Spinal cord (tissue), 10 donors: ENCODE results near the gene DNMBP. TPM values are rescaled to one million over a fixed set of nuclear protein-coding genes. Genes with fewer than 3 reads are reported as not detected.

ENCODE experiments used
- DNase-seq, 6 donors: peaks; one replicate each; pipeline versions ENCODE4 v3.0.0 to v3.0.0-alpha.2; 2013 to 2015; ENCODE audit warnings: low spot score in 6 of 6, low read depth in 4 of 6
- H3K27ac ChIP-seq: one replicate; pipeline ENCODE4 v1.5.1; 2013; ENCODE audit warnings: low read depth, low read length, control low read depth
- H3K27me3 ChIP-seq: one replicate; pipeline ENCODE4 v1.6.1; 2013; ENCODE audit warnings: low read length; ENCODE audit not compliant: control insufficient read depth, insufficient read depth
- H3K36me3 ChIP-seq: one replicate; pipeline ENCODE4 v1.6.1; 2013; ENCODE audit warnings: low read length; ENCODE audit not compliant: control insufficient read depth, insufficient read depth
- H3K4me1 ChIP-seq: one replicate; pipeline ENCODE4 v1.6.1; 2013; ENCODE audit warnings: low read length; ENCODE audit not compliant: control insufficient read depth, insufficient read depth
- H3K4me3 ChIP-seq: one replicate; pipeline ENCODE4 v1.5.1; 2013; ENCODE audit warnings: low read depth, low read length, control low read depth
- H3K9me3 ChIP-seq: one replicate; pipeline ENCODE4 v1.6.1; 2013; ENCODE audit warnings: low read length; ENCODE audit not compliant: control insufficient read depth, insufficient read depth
- WGBS: methylation state at CpG from one replicate; pipeline ENCODE4 v1.1.5; 2013; ENCODE audit warnings: missing lambda C conversion rate; ENCODE audit not compliant: insufficient coverage; 5-methylcytosine and 5-hydroxymethylcytosine counted together
- polyA plus RNA-seq, 2 donors: library from polyadenylated mRNA; unstranded; fragments of 120-200 nt; gene quantifications; one replicate each; pipeline ENCODE4 v1.2.1, GENCODE V29; 2013; ENCODE audit not compliant: insufficient read length in 2 of 2
- total RNA-seq, 2 donors: library from RNA; depleted of rRNA in 1 of 2; stranded (reverse); fragments of 120-200 nt in 1 of 2; fragments of >200 nt in 1 of 2; gene quantifications; one replicate each; pipeline versions ENCODE4 v1.2.3 to v1.2.4, GENCODE V29; 2013 to 2014
- donor health status: healthy.

Gene DNMBP
- total and polyA plus RNA-seq, 4 donors: 10.8 to 18.0 (median 13.0) TPM

DNA sequence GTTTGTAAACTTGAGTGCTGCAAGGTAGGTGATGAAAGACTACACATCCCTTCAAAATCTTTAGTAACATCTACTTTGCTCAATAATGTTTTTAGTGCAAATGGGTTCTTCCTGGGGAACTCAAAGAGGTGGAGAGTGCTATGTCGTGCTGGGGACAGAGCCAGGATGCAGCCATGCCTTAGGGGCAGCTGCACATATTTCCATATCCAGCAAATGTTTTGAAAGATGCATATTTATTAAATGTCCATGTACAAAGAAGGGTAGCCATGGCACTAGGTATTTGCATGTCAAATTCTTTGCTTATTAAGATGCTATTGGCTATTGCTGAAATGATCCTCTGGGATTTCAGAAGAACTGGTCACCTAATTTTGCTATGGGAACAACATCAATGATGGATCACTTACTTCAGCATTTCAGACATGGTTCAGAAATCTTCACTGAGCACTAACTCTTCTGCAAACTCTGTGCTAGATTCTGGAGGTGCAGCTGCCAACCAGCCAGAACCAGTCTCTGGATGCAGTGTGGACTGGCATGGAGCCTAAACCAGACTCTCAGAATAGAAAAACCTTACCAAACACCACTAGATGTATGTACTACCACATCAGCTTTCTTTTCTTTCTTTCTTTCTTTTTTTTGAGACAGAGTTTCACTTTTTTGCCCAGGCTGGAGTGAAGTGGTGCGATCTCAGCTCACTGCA is 31.7 kb upstream of the DNMBP start:
- Histone ChIP-seq H3K36me3 (no peaks in the 10 kb centered on the region), H3K4me1 (peaks cover 3% of the 10 kb centered on the region), H3K9me3 (no peaks in the 10 kb centered on the region), H3K27ac (no peak overlapping the region), H3K27me3 (no peaks in the 10 kb centered on the region), H3K4me3 (no peak overlapping the region)
- DNase-seq: no peak
- WGBS: no CpG with 5 or more reads among the region's 2 CpGs

DNA sequence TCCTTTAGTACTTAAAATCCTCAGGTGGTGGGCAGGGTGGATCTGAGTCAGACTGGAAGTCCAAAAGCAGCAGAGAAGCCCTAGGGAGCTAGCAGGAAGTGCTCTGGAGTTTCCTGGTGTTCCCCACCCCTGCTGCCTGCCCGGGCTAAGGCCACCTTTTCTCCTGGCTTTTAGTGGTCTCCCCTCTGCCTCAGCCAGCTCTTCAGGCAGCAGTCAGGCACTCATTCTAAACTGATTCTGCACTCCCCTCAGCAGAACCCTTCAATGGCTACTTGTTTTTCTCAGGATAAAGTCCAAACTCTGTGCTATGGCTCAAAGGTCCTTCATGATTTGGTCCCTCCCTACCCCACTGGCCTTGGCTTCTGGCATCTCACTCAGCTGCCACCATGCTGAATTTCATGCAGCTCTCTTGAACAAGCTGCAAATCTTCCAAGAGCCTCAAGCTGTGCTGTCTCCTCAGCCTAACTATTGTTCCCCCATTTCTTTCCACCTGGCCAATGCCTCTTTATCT is 28.9 kb upstream of the DNMBP start:
- WGBS: 16% methylated on average over 1 of the region's 1 CpG
- no peaks in the 10 kb centered on the region for H3K9me3 ChIP-seq
- no peak overlapping the region for H3K4me3 ChIP-seq
- H3K36me3 ChIP-seq: no peaks in the 10 kb centered on the region
- no peaks in the 10 kb centered on the region for H3K27me3 ChIP-seq
- H3K4me1 ChIP-seq: no peaks in the 10 kb centered on the region
- DNase-seq: no peak
- no peak overlapping the region for H3K27ac ChIP-seq

GRCh38 chr10:100037758-100038315 is 28.1 kb upstream of the DNMBP start:
- no peak for DNase-seq
- H3K9me3 ChIP-seq: no peaks in the 10 kb centered on the region
- 85% methylated on average over 2 of the region's 5 CpGs for WGBS
- no peak overlapping the region for H3K27ac ChIP-seq
- no peaks in the 10 kb centered on the region for H3K27me3 ChIP-seq
- H3K4me3 ChIP-seq: no peak overlapping the region
- no peaks in the 10 kb centered on the region for H3K36me3 ChIP-seq
- H3K4me1 ChIP-seq: no peaks in the 10 kb centered on the region

GRCh38 chr10:100036850-100037249 is 27.1 kb upstream of the DNMBP start:
- 92% methylated on average over 7 of the region's 7 CpGs for WGBS
- DNase-seq: no peak
- no peaks in the 10 kb centered on the region for H3K9me3 ChIP-seq
- H3K4me3 ChIP-seq: no peak overlapping the region
- H3K4me1 ChIP-seq: no peaks in the 10 kb centered on the region
- no peaks in the 10 kb centered on the region for H3K27me3 ChIP-seq
- H3K27ac ChIP-seq: no peak overlapping the region
- no peaks in the 10 kb centered on the region for H3K36me3 ChIP-seq

DNA sequence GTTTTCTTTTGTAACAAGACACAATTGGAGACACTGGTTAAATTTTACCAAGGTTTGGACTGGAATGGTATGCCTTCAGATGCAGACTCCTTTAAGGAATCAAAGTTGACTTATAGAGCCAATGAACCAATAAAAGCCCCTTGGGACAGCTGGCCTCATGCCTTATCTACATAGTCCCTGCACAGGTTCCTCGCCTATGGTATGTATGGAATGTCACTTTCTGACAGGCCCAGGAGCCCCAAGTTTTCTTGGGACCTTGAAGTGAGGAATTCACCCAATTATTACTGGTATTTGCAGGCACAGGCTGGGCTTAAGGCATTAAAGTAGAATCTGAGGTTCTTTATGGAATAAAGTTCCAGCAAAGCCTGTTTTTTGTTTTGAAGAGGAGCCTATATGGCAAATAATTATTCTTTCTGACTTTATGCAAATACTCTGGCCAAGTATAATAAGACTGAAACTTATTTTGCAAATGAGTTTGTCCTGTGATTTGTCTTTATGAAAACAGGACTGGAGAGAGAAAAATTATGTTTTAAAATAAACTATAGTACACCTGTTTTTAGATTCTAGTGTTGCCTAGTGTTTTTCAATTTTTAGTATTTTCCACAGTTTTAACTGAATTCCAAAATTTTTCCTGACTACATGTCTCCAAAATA is 24.1 kb upstream of the DNMBP start:
- Histone ChIP-seq H3K4me1 (no peaks in the 10 kb centered on the region), H3K9me3 (no peaks in the 10 kb centered on the region), H3K27me3 (no peaks in the 10 kb centered on the region), H3K36me3 (no peaks in the 10 kb centered on the region), H3K4me3 (no peak overlapping the region), H3K27ac (no peak overlapping the region)
- WGBS: no CpG with 5 or more reads among the region's 1 CpG
- DNase-seq: no peak

GRCh38 chr10:100027416-100027815 is 17.7 kb upstream of the DNMBP start:
- no peak for DNase-seq
- no peak overlapping the region for H3K4me3 ChIP-seq
- no peaks in the 10 kb centered on the region for H3K27me3 ChIP-seq
- no peaks in the 10 kb centered on the region for H3K36me3 ChIP-seq
- no peaks in the 10 kb centered on the region for H3K4me1 ChIP-seq
- peaks cover 4% of the 10 kb centered on the region for H3K9me3 ChIP-seq
- WGBS: no CpG with 5 or more reads among the region's 1 CpG
- no peak overlapping the region for H3K27ac ChIP-seq

GRCh38 chr10:100025576-100025975 is 15.8 kb upstream of the DNMBP start:
- 43% methylated on average over 4 of the region's 5 CpGs for WGBS

DNA sequence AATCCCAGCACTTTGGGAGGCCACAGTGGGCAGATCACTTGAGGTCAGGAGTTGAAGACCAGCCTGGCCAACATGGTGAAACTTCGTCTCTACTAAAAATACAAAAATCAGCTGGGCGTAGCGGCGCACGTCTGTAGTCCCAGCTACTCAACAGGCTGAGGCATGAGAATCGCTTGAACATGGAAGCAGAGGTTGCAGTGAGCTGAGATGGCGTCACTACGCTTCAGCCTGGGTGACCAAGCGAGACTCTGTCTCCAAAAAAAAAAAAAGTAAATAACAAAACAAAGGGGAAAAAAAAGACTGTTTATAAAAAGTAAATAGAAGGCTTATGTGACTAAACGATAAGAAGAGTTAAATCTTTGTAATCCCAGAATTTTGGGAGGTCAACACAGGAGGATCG is 15.0 kb upstream of the DNMBP start:
- H3K36me3 ChIP-seq: no peaks in the 10 kb centered on the region
- H3K27ac ChIP-seq: no peak overlapping the region
- H3K9me3 ChIP-seq: peaks cover 4% of the 10 kb centered on the region
- H3K27me3 ChIP-seq: no peaks in the 10 kb centered on the region
- 96% methylated on average over 6 of the region's 11 CpGs for WGBS
- H3K4me1 ChIP-seq: peaks cover 10% of the 10 kb centered on the region
- no peak for DNase-seq
- H3K4me3 ChIP-seq: no peak overlapping the region

More at GRCh38 chr10:100025576-100025975, 15.8 kb upstream of the DNMBP start:
- Histone ChIP-seq H3K27me3 (no peaks in the 10 kb centered on the region), H3K9me3 (peaks cover 4% of the 10 kb centered on the region), H3K4me3 (no peak overlapping the region), H3K36me3 (no peaks in the 10 kb centered on the region), H3K4me1 (peaks cover 5% of the 10 kb centered on the region), H3K27ac (no peak overlapping the region)
- DNase-seq: peak in 2 of 6 donors; percentile 29 to 58

- Histone ChIP-seq H3K4me3 (no peak overlapping the region), H3K27ac (no peak overlapping the region), H3K27me3 (no peaks in the 10 kb centered on the region), H3K36me3 (no peaks in the 10 kb centered on the region), H3K4me1 (peaks cover 10% of the 10 kb centered on the region), H3K9me3 (no peaks in the 10 kb centered on the region)
- 25% methylated on average over 1 of the region's 2 CpGs for WGBS
- DNase-seq: no peak
Measured at GRCh38 chr10:100022403-100022802, 12.7 kb upstream of the DNMBP start.
